BJ (cell line): Measurements from ENCODE around the gene ATP11A. TPM values are rescaled to one million over a fixed set of nuclear protein-coding genes. Genes with fewer than 3 reads are reported as not detected.

Experiments used
- CTCF ChIA-PET: fragments of 350-600 bp; formaldehyde crosslinking; extraction: SDS; loops from one replicate; lab custom pipeline; 2021; ENCODE audit warnings: antibody characterized with exemption, inconsistent platforms; lab: Yijun Ruan, JAX
- POLR2A ChIA-PET: fragments of 300-600 bp; sonication (Branson Sonifier 250); formaldehyde crosslinking; extraction: SDS; loops from one replicate; lab custom pipeline; 2021; ENCODE audit warnings: antibody characterized with exemption; lab: Charles Lee
- DNase-seq: peaks from one replicate; pipeline ENCODE4 v3.0.0-alpha.2; 2011; ENCODE audit warnings: low read depth
- H3K27me3 ChIP-seq: 2 replicates; pipeline ENCODE4 v1.6.0; 2011; ENCODE audit warnings: low read length; ENCODE audit not compliant: control insufficient read depth, insufficient read depth
- H3K36me3 ChIP-seq: 2 replicates; pipeline ENCODE4 v1.5.1; 2011; ENCODE audit warnings: low read length; ENCODE audit not compliant: control insufficient read depth, insufficient read depth
- H3K4me3 ChIP-seq: 2 replicates; pipeline ENCODE4 v1.5.1; 2011; ENCODE audit warnings: low read depth, mild to moderate bottlenecking, control low read depth, low read length
- polyA plus RNA-seq: library from polyadenylated mRNA; depleted of rRNA; stranded (reverse); fragments of >200 nt; gene quantifications from 2 replicates; pipeline ENCODE4 v1.2.3, GENCODE V29; 2011
- TF ChIP-seq, protein P1 (sequence below): IDR thresholded peaks from 2 replicates; pipeline ENCODE4 v1.5.1; 2011; ENCODE audit warnings: low read depth, mild to moderate bottlenecking, control low read depth, inconsistent platforms, low read length, moderate library complexity; ENCODE audit not compliant: insufficient read depth

ATP11A gene
- polyA plus RNA-seq, 1 experiment, result 1.9 TPM

DNA sequence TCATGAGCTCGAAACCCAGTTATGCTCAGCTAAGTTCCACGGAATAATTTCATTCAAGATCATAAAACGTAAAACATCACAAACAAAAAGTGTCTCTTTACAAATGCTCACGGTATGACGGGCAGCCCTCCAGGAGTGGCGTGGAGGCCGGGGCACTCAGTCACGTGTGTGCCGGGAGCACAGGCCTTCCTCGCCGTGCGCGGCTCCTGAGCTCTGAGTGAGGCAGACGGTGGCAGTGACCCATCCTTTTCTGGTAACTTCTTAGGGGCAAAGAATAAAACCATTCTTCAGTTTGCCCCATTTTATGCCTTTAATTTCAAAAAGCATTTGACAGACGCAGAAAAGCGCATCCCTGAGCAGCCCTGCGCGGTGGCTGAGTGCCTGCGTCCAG lies 72.8 kb downstream of the ATP11A start:
- DNase-seq, result no peak
- Histone ChIP-seq H3K4me3 (no peak overlapping the region), H3K27me3 (no peaks in the 10 kb centered on the region), H3K36me3 (no peaks in the 10 kb centered on the region)
- ChIA-PET CTCF (no interaction called here), POLR2A (no interaction called here)
- TF ChIP-seq, protein P1, sequence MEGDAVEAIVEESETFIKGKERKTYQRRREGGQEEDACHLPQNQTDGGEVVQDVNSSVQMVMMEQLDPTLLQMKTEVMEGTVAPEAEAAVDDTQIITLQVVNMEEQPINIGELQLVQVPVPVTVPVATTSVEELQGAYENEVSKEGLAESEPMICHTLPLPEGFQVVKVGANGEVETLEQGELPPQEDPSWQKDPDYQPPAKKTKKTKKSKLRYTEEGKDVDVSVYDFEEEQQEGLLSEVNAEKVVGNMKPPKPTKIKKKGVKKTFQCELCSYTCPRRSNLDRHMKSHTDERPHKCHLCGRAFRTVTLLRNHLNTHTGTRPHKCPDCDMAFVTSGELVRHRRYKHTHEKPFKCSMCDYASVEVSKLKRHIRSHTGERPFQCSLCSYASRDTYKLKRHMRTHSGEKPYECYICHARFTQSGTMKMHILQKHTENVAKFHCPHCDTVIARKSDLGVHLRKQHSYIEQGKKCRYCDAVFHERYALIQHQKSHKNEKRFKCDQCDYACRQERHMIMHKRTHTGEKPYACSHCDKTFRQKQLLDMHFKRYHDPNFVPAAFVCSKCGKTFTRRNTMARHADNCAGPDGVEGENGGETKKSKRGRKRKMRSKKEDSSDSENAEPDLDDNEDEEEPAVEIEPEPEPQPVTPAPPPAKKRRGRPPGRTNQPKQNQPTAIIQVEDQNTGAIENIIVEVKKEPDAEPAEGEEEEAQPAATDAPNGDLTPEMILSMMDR, result no peak

DNA sequence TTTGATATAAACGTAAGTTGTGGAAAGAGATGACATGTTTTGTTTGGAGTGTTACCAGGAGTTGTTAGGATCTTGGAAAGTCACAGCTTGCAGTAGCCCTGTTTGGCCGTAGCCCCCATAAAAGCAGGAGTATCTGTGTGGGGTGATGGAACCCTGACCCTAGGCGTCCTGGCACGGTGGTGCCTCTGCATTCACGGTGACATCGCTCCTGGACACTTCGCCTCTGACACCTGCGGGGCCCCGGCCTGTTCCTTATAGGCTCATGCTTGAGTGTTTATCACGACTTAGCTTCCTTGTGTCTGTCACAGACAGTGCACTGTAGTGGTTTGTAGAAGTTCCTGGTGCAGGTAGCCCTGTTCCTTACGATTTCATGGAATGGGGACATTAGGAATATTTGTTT lies 74.2 kb downstream of the ATP11A start:
- H3K27me3 ChIP-seq, result no peaks in the 10 kb centered on the region
- no peaks in the 10 kb centered on the region for H3K36me3 ChIP-seq
- CTCF ChIA-PET, result no interaction called here
- TF ChIP-seq, protein P1, result no peak
- no peak for DNase-seq
- POLR2A ChIA-PET, result no interaction called here
- no peak overlapping the region for H3K4me3 ChIP-seq

DNA sequence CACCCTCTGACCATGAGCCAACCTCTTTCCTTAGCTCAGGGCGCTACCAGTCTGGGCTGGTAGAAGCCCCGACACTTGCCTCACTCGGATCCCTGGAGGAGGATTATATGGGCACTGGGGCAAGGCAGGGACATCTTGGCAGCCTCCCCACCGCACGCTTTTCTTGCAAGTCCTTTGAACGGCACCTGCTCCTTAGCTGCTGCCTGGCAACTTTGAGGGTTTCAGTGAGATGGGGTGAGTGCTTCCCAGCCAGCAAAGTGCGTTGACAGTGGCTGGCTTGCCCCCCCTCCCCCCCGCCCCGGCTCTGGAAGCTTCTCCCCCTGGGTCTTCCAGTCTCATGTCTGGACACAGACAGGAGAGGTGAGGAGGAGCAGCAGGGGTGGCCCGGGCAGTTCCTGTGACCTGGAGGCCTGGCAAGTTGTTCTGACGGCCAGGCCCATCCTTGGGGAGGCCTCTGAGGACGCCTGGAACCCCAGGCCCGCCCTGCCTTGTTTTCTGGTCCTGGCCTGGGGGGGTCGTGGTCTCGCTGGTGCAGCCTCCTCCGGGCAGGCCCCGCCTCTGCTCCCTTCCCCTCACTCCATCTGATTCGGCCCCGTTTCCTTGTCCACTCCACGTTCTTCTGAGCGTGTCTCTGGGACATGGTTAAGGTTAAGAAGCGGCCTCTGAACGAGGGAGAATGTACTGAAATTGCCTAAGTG lies 75.2 kb downstream of the ATP11A start:
- no peaks in the 10 kb centered on the region for H3K36me3 ChIP-seq
- CTCF ChIA-PET, result no interaction called here
- no peak for DNase-seq
- H3K27me3 ChIP-seq, result no peaks in the 10 kb centered on the region
- POLR2A ChIA-PET, result no interaction called here
- no peak overlapping the region for H3K4me3 ChIP-seq
- TF ChIP-seq, protein P1, result no peak

DNA sequence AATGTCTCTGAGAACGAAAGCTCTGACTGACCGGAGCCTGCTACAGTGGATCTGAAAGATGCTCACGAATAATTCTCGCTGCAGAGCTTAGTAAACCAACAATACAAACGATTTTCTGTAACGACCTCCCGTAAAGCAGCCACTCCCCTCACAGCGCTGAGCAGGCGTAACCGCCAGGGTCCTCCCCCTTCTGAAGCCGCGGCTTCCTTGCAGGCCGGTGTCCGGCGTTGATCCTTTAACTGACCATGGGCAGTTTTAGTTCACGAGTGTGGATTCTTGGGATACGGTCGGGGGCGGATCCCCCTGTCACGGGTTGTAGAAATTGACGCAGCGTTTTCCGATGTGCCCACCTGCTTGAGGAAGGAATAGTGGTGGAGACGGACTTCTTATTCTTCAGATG lies 75.9 kb downstream of the ATP11A start:
- TF ChIP-seq, protein P1, result no peak
- Histone ChIP-seq H3K4me3 (no peak overlapping the region), H3K27me3 (no peaks in the 10 kb centered on the region), H3K36me3 (no peaks in the 10 kb centered on the region)
- CTCF ChIA-PET, result no interaction called here
- POLR2A ChIA-PET, result no interaction called here
- no peak for DNase-seq

DNA sequence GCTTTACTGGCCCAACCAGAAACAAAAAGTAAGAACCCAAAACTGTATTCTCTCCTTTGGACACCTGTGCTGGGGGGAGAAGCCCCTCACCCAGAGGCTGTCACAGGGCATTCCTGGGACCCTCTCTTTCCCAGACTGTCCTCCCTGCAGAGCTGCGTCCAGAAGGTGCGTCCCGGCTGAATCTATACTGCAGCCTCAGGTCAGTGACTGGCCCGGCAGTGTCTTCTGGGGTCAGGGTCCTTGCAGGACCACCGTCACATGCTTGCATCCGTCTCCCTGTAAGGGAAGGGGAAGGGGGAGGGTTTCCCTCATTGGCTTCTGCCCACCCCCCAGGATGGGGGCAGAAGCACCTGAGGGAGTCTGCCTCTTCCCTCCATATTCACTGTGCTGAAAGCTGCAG lies 76.5 kb downstream of the ATP11A start:
- TF ChIP-seq, protein P1, result no peak
- Histone ChIP-seq H3K4me3 (no peak overlapping the region), H3K27me3 (no peaks in the 10 kb centered on the region), H3K36me3 (no peaks in the 10 kb centered on the region)
- no peak for DNase-seq
- ChIA-PET CTCF (no interaction called here), POLR2A (no interaction called here)
